Chondrocyte (in vitro differentiated cells): ENCODE results near the gene ZNF687. TPM values are rescaled to one million over a fixed set of nuclear protein-coding genes. Genes with fewer than 3 reads are reported as not detected.

ENCODE experiments used
- DNase-seq: peaks from one replicate; pipeline ENCODE4 v3.0.0; 2021; ENCODE audit warnings: mixed read lengths, low spot score
- H3K27ac Mint-ChIP-seq: one replicate; pipeline ENCODE4 v1.8.0; 2021; ENCODE audit warnings: mild to moderate bottlenecking, moderate library complexity, mixed read lengths; ENCODE audit not compliant: unreplicated experiment
- H3K27me3 Mint-ChIP-seq: 2 replicates; pipeline ENCODE4 v1.8.0; 2021; ENCODE audit warnings: low read depth, mixed read lengths
- H3K36me3 Mint-ChIP-seq: 2 replicates; pipeline ENCODE4 v1.8.0; 2021; ENCODE audit warnings: low read depth, mixed read lengths
- H3K4me1 Mint-ChIP-seq: 2 replicates; pipeline ENCODE4 v1.8.0; 2021; ENCODE audit warnings: low read depth, mild to moderate bottlenecking, mixed read lengths
- H3K4me3 Mint-ChIP-seq: one replicate; pipeline ENCODE4 v1.8.0; 2021; ENCODE audit warnings: mild to moderate bottlenecking, moderate library complexity, mixed read lengths; ENCODE audit not compliant: unreplicated experiment
- H3K9me3 Mint-ChIP-seq: 2 replicates; pipeline ENCODE4 v1.8.0; 2021; ENCODE audit warnings: low read depth, mixed read lengths
- CTCF ChIP-seq: fragments of 200-600 bp; sonication (generic); IDR thresholded peaks from 2 replicates; pipeline ENCODE4 v1.5.0; 2021; ENCODE audit warnings: antibody characterized with exemption, mild to moderate bottlenecking, moderate library complexity
- total RNA-seq: library from RNA; stranded (reverse); gene quantifications from 3 replicates; pipeline ENCODE4 v1.2.1, GENCODE V29; 2021

ZNF687 gene
- total RNA-seq, 1 donor from 2014 or later = 18.6 TPM

GRCh38 chr1:151318975-151319374, 36.9 kb downstream of the ZNF687 start:
- Mint-ChIP-seq H3K27ac (no peak overlapping the region), H3K9me3 (no peaks in the 10 kb centered on the region), H3K27me3 (no peaks in the 10 kb centered on the region), H3K36me3 (peaks cover 25% of the 10 kb centered on the region), H3K4me3 (no peak overlapping the region), H3K4me1 (peaks cover 18% of the 10 kb centered on the region)
- no peak for TF ChIP-seq CTCF
- DNase-seq = no peak

GRCh38 chr1:151324390-151324930, 42.4 kb downstream of the ZNF687 start:
- DNase-seq = no peak
- TF ChIP-seq CTCF = no peak
- H3K4me3 Mint-ChIP-seq = no peak overlapping the region
- H3K9me3 Mint-ChIP-seq = no peaks in the 10 kb centered on the region
- H3K4me1 Mint-ChIP-seq = peaks cover 32% of the 10 kb centered on the region
- H3K27me3 Mint-ChIP-seq = no peaks in the 10 kb centered on the region
- H3K27ac Mint-ChIP-seq = no peak overlapping the region
- peaks cover 8% of the 10 kb centered on the region for H3K36me3 Mint-ChIP-seq

- DNase-seq = no peak
- Mint-ChIP-seq H3K4me1 (peaks cover 32% of the 10 kb centered on the region), H3K9me3 (no peaks in the 10 kb centered on the region), H3K27me3 (no peaks in the 10 kb centered on the region), H3K36me3 (peaks cover 8% of the 10 kb centered on the region), H3K4me3 (peak overlapping the region; percentile 92), H3K27ac (peak overlapping the region; percentile 100)
- no peak for TF ChIP-seq CTCF
These were observed 43.1 kb downstream of the ZNF687 start for GRCh38 chr1:151325231-151325630.

- no peaks in the 10 kb centered on the region for H3K9me3 Mint-ChIP-seq
- TF ChIP-seq CTCF = no peak
- peak overlapping the region; percentile 92 for H3K4me3 Mint-ChIP-seq
- no peaks in the 10 kb centered on the region for H3K27me3 Mint-ChIP-seq
- DNase-seq = no peak
- peak overlapping the region; percentile 100 for H3K27ac Mint-ChIP-seq
- H3K4me1 Mint-ChIP-seq = peaks cover 30% of the 10 kb centered on the region
- peaks cover 6% of the 10 kb centered on the region for H3K36me3 Mint-ChIP-seq
These were observed 43.7 kb downstream of the ZNF687 start for GRCh38 chr1:151325646-151326429.

DNA sequence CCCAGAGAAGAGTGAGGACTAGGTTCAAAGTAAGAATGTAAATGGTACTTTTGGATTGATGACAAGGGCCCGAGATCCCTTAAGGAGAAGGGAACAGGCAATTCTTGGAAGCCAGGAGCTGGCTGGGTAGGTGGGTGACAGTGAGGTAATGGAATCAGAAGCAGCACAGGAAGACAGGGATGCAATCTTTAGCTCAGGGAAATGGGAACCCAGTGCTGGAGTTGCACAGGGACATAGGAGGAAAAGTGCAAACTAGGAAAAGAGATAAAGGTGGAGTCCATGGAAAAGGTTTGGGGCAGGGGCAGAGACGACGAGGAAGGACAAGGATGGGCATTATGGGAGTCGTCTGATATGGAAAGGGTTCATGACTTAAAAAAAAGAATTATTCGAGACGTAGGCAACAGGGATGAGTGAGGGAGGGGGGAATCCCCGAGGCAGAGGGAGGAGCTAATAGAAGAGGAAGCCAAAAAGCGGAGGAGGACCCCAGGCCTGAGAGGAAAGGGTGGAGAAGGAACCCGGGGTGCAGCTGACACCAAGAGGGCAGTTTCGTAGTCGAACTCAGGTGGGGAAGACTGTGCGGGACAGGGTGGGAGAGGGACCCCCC, 44.6 kb downstream of the ZNF687 start:
- Mint-ChIP-seq H3K4me1 (peaks cover 30% of the 10 kb centered on the region), H3K9me3 (no peaks in the 10 kb centered on the region), H3K27ac (peak overlapping the region; percentile 100), H3K36me3 (peaks cover 6% of the 10 kb centered on the region), H3K27me3 (no peaks in the 10 kb centered on the region), H3K4me3 (peak overlapping the region; percentile 92)
- no peak for TF ChIP-seq CTCF
- no peak for DNase-seq
